ENCODE measurements around the gene SLC44A1. TPM values are rescaled to one million over a fixed set of nuclear protein-coding genes. Genes with fewer than 3 reads are reported as not detected.

The SLC44A1 gene
- total and polyA plus RNA-seq, 8 donors, result 58.0 to 79.8 (median 73.9) TPM

DNA sequence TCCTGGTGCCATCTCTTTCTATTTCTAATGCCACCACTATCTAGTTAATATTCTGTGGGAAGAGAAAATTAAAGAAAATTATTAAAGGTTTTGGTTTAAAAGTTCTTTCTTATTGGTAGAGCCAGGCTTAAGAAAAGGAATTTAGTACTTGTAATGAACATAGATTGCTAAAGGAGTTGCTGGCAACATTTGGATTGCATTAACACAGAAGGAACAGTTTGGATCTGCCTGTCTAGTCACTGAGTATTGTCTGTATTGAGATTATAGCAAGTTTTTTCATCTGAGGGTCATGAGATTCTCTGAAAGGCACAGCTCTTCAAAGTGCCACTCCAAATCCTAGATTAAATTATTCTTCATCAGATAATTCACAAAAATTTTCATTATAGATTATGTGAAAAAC is 235.4 kb downstream of the SLC44A1 start:
- ATAC-seq (no peak), DNase-seq (no peak)
- TF ChIP-seq, protein P1, sequence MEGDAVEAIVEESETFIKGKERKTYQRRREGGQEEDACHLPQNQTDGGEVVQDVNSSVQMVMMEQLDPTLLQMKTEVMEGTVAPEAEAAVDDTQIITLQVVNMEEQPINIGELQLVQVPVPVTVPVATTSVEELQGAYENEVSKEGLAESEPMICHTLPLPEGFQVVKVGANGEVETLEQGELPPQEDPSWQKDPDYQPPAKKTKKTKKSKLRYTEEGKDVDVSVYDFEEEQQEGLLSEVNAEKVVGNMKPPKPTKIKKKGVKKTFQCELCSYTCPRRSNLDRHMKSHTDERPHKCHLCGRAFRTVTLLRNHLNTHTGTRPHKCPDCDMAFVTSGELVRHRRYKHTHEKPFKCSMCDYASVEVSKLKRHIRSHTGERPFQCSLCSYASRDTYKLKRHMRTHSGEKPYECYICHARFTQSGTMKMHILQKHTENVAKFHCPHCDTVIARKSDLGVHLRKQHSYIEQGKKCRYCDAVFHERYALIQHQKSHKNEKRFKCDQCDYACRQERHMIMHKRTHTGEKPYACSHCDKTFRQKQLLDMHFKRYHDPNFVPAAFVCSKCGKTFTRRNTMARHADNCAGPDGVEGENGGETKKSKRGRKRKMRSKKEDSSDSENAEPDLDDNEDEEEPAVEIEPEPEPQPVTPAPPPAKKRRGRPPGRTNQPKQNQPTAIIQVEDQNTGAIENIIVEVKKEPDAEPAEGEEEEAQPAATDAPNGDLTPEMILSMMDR (IDR thresholded peaks at IDR 0.05), result no peak
- no peaks in the 10 kb centered on the region for H3K27me3 ChIP-seq
- intact Hi-C loops (cut with DNase I), result no loop called here
- no peaks in the 10 kb centered on the region for H3K9me3 ChIP-seq
- no peak overlapping the region for H3K27ac ChIP-seq
- H3K4me1 ChIP-seq, result no peaks in the 10 kb centered on the region
- no peaks in the 10 kb centered on the region for H3K36me3 ChIP-seq
- no peak overlapping the region for H3K4me3 ChIP-seq

DNA sequence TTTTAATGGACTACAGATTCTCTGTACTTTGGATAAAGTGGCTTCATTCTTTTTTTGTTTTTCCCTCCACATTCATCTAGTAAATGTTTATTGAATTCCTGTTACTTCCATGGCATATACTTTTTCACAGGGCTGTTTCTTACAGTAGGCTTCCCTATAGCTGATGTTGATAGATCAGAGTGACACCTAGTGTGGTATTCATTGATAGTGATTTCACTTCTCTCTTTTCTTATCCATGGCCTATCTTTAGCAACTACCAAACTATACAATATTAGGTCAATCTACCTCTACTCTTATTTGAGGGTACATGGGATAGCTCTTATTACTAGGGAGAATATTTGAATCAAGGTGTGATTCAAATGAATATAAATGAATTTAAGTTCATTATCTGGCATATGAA is 239.2 kb downstream of the SLC44A1 start:
- H3K36me3 ChIP-seq, result no peaks in the 10 kb centered on the region
- H3K27me3 ChIP-seq, result no peaks in the 10 kb centered on the region
- no peak overlapping the region for H3K27ac ChIP-seq
- H3K4me3 ChIP-seq, result no peak overlapping the region
- H3K4me1 ChIP-seq, result no peaks in the 10 kb centered on the region
- no peaks in the 10 kb centered on the region for H3K9me3 ChIP-seq
- intact Hi-C loops (cut with DNase I), result no loop called here
- no peak for DNase-seq
- no peak for ATAC-seq
- TF ChIP-seq, protein P1 (IDR thresholded peaks at IDR 0.05), result no peak

DNA sequence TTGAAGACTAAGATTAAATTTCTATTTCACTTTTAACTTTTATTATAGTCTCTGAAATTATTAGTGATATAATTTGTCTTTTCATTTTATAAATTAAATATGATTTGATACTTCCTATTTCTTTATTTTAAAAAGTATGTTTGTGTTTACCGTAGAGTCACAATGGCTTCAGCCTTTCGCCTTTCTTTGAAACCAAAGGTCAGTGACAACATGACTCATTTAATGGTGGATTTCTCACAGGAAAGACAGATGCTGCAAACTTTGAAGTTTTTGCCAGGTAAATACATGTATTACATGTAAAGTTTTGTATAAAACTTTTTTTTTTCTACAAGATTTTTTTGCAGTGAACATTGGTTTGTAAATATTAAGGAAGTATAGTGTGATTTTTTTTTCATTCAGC is 239.8 kb downstream of the SLC44A1 start:
- intact Hi-C loops (cut with DNase I), result no loop called here
- DNase-seq (no peak), ATAC-seq (no peak)
- Histone ChIP-seq H3K4me3 (no peak overlapping the region), H3K36me3 (no peaks in the 10 kb centered on the region), H3K27me3 (no peaks in the 10 kb centered on the region), H3K9me3 (no peaks in the 10 kb centered on the region), H3K27ac (no peak overlapping the region), H3K4me1 (no peaks in the 10 kb centered on the region)
- TF ChIP-seq, protein P1 (IDR thresholded peaks at IDR 0.05), result no peak

DNA sequence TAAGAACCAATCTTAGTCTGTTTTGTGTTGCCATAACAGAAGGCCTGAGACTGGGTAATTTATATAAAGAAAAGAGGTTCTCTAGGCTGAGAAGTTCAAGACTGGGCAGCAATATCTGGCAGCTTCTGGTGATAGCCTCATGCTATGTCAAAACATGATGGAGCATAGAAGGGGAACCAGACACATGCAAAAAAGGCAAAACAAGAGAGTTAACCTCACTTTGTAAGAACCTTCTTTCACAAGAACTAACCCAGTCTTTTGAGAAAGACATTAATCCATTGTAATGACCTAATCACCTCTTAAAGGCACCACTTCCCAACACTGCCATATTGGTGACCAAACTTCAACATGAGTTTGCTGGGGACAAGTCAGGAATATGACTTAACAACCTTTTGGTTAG is 240.7 kb downstream of the SLC44A1 start:
- Histone ChIP-seq H3K4me1 (no peaks in the 10 kb centered on the region), H3K9me3 (no peaks in the 10 kb centered on the region), H3K4me3 (no peak overlapping the region), H3K36me3 (no peaks in the 10 kb centered on the region), H3K27ac (no peak overlapping the region), H3K27me3 (no peaks in the 10 kb centered on the region)
- ATAC-seq, result no peak
- TF ChIP-seq, protein P1 (IDR thresholded peaks at IDR 0.05), result no peak
- intact Hi-C loops (cut with DNase I), result no loop called here
- DNase-seq, result no peak

Other genes starting within 250 kb of the SLC44A1 start
- gene FSD1L, start 203.4 kb downstream of the SLC44A1 start, total RNA-seq, result 1 to 10 TPM; 3.7 to 6.4 TPM
- 1 to 10 TPM; 6.4 to 9.4 (median 7.8) TPM for gene FSD1L, start 203.4 kb downstream of the SLC44A1 start, polyA plus RNA-seq (ENCODE audit: insufficient read length in 6 of 6)

Measured in left lung (tissue), 10 donors.